Activated gamma-delta T cell treated with Interleukin-2 at 50 U/mL for 16 hours (primary cell): ENCODE measurements around the gene TPST2.
"Not testable (repeated sequence)": the region's sequence is repeated elsewhere in the genome, so short reads cannot be mapped to it uniquely, and the experiment has no call there.

Source experiments
- DNase-seq: peaks from one replicate; pipeline ENCODE4 v3.0.0-alpha.2; 2020

Gene TPST2

DNA sequence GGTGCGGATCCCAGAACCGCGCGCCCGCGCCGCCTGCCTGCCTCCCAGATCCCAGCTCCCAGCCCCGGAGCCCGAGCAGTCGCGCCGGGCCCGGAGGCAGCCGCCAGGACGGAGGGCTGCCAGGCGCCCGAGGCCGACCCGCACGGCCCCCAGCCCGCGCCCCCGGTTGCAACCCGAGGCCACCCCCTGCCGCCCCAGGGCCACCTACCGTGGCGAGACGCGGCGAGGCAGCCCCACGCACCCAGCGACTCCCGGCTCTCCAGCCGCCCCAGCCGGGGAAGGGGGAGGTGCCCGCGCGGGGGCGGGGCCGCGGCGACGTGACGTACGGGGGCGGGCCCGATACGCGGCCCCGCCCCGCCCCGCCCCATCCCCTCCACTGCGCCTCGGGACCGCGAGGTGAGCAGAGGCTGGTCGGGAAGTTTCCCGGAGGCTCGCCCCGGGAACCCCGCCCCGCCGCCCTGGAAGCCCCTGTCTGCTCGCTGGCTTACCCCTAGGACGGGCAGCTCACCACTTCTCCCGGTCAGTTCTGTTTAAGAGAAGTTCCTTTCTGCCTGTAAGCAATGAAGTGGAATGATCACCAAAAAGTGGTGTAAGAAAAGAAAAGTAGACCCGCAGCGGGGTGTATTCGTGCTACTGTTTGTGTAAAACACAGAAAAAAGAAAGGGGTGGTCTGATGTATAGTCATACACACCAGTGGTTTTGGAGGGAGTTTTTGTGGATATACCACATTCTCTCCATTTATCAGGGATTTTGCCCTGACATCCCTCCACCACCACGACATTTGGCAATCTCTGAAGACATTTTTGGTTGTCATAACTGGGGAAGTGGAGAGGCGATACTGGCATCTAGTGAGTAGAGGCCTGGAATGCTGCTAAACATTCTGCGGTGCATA is at the start of gene TPST2:
Gene TPST2, minus strand, starts transcription at position 288 of the 892 bp plus-strand sequence. CDS start 48,502 bp downstream, outside the sequence.
- DNase-seq, result peak; percentile 74

DNA sequence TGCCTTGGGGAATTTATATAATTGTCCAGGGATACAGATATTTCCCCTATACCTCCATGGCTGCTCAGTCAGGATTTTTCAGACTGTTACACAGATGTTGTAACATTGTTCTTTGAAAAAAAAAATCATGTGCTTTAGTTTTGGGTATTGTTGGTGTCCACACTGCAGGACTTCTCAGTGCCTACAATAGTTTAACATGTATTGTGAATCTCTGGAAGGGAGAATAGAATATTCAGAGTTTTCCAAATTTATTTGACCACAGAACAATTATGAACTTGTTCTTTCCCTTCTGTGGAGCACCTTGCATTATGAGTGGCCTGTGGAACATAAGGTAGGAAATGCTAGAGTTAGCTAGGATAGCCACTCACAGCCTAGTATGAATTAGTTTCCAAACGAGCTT is 46.4 kb upstream of the TPST2 start:
- no peak for DNase-seq

DNA sequence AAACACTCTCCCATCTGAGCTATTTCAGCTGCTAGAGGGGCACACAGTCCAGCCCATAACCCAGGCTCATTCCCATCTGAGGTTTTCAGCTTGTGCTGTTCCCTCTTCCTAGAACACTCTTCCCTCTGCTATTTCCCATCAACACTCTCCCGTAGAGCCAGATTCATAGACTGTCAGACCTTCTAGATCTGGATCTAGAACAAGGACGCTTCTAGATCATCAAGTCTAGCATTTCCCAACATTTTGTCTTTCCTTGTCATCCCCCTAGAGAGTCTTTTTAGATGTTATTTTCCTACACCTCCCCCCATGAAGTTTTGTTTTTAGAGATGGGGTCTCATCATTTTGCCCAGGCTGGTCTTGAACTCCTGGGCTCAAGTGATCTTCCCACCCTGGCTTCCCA is 45.2 kb upstream of the TPST2 start:
- DNase-seq, result no peak

DNA sequence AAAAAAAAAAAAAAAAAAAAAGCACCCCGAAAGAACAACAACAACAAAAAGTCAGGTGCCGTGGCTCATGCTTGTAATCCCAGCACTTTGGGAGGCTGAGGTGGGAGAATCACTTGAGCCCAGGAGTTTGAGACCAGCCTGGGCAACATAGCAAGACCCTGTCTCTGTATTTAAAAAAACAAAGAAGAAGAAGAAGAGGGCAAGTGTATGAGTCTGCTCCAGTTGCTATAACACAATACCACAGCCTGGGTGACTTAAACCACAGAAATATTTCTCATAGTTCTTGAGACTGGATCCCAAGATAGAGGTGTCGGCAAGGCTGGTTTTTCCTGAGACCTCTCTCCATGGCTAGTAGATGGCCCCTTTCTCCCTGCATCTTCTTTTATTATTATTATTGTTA is 44.3 kb upstream of the TPST2 start:
- no peak for DNase-seq

DNA sequence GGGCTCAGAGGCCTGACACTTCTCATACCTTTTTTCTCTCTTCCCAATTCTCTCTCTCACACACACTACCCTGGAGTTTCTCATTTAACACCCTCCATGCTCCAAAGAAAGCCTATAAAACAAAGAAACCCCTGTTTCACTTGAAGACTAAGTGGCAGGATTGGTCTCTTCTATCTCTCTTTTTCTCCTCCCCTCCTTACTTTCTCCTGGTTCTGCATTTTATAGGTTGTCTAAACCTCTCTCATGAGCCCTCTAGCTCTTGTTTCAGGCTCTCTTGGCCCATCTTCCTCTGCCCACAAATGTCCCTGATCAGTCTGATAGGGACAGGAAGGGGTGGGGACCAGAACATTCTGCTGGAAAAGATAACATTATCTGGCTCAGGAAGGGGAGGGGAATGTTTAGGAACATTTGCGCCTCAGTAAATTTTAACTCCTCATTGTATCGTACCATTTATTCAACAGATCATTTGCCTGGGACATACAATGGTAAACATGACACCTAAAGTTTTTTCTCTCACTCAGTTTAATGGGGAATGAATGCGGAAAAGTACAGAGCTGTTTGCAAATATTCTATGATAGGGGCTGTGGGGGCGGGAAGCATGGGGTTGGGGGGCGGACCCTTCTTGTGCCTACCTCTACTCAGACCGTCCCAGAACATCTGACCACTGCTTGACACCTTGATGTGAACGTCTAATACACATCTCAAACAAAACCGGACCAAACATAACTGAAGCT is 42.7 kb upstream of the TPST2 start:
- no peak for DNase-seq

DNA sequence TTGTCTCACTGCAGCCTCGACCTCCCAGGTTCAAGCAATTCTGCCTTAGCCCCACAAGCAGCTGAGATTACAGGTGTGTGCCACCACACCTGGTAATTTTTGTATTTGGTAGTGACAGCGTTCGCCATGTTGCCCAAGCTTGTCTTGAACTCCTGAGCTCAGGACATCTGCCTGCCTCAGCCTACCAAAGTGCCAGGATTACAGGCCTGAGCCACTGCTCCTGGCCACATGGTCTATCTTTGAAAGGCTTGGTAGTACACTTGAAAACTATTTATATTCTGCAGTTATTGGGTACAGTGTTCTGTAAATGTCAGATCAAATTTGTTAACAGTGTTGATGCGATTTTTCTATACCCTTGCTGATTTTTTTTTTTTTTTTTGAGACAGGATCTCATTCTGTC is 41.4 kb upstream of the TPST2 start:
- no peak for DNase-seq

- no peak for DNase-seq
These were observed 40.2 kb upstream of the TPST2 start for GRCh38 chr22:26629988-26630761.

- DNase-seq, result no peak
These were observed 34.9 kb upstream of the TPST2 start for GRCh38 chr22:26624803-26625202.

GRCh38 chr22:26623984-26624383 is 34.1 kb upstream of the TPST2 start:
- no peak for DNase-seq

- no peak for DNase-seq
These were observed 31.7 kb upstream of the TPST2 start, which contains the start of gene CRYBA4 for GRCh38 chr22:26621663-26622062. Gene CRYBA4 (plus strand): TSS chr22:26621963. CDS start chr22:26622597, 634 bp downstream.

DNA sequence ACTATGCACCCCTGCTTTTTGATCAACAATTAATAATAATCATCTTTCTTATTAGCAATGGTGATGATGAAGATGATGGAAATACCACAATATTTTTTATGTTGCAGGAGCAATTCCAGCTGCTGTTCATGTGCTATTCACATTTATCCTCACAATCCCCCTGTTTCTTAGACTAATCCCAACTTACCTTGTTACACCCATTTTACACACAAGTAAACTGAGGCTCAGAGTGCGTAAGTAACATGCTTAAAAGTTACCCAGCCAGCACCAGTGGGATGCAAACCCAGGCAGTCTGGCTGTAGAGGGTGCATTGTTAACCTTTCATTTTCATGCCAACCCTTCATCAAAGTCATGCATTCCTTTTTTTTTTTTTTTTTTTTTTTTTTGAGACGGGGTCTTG is 30.3 kb upstream of the TPST2 start:
- DNase-seq, result no peak

DNA sequence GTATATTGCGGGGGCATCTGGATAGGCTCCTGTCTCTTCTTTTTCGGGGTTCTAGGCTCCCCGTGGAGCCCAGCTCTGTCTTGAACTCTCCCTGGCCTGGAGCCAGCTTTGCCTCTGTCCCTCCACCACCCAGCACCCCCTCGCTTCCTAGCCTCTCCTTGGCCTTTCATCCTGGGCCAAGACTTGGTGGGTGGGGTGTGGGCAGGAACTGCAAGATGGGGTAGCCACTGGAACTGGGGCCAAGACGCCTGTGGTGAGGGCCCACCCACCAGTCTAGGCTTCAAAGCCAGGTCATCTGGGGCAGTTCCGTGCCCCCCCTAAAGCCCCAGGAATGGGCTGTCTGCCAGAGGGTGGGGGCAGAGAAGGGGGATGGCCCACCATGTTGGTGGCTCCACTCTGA is 29.6 kb upstream of the TPST2 start:
- DNase-seq, result no peak

- no peak for DNase-seq
These were observed 28.5 kb upstream of the TPST2 start for GRCh38 chr22:26618455-26618854.

DNA sequence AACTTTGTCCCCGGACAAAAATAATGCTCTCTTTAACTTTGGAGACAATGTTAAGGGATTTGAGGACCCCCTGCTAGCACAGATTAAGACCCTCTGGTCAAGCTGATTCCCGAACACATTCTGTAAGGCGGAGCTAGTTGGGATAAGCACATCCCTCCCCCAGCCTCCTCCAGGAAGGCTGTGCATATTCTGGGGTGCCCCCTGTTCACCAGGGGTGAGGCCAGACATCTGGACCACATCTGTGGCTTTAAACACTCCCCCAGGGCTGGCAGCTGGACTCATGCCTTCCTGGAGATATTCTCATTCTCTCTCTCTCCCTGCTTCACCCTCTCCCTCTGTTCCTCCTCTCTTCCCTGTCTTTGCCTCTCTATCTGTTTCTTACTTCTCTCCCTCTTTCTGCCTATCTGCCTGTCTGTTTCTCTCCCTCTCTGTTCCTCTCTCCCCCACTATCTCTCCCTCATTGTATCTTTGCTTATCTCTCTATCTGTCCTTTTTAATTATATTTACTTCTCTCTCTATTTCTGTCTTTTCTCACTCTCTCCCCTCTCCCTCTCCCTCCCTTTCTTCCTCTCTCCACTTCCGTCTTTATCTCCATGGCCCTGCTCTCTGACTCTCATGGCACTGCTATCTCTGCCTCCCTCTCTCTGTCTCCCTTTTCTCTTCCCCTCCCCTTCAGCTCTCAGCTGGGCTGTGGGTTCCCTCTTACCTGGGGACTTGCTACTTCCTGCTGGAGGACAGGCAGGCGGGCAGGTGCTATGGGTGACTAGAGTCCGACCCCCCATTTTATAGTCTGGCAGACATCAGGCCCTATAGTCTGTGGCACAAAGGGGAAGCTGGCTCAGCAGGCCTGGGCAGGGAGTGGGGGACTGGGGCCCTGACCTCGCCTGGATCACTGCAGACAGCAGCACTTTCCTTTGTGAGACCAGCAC is 27.6 kb upstream of the TPST2 start, which contains the start of gene CRYBB1:
Gene CRYBB1, minus strand, starts transcription at position 757 of the 929 bp plus-strand sequence. CDS start 1,708 bp downstream, outside the sequence.
- DNase-seq, result no peak

GRCh38 chr22:26616650-26617049 is 26.7 kb upstream of the TPST2 start:
- no peak for DNase-seq

DNA sequence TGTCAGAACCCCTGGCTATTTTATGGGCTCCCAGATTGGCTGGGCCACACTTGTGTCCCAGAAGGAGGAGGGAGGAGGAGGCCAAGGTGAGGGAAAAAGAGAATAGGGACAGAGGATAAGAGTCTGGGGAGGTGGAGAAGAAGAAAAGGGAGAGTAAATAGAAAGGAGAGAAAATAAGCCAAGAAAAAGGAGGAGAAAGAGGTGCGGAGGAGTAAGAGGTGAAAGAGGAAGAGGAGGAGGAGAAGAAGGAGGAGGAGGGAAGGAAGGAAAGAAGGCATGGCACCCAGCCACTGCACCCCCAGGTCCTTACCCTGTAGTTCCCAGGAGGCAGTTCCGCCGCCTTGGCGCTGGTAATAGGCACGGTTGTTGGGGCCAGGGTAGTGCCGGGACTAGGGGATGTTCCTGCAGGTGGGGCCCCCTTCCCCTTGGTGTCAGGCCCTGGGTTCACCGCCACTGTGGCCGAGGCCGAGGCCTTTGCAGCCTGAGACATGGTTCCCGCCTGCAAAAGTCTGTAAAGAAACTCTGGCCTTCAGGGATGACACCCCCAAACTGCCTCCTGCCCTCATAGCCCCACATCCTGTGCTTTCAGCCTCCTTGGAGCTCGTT is 26.0 kb upstream of the TPST2 start:
- no peak for DNase-seq

GRCh38 chr22:26615149-26615548 is 25.2 kb upstream of the TPST2 start:
- DNase-seq, result no peak

- DNase-seq, result no peak
These were observed 24.4 kb upstream of the TPST2 start for GRCh38 chr22:26614322-26614721.

DNA sequence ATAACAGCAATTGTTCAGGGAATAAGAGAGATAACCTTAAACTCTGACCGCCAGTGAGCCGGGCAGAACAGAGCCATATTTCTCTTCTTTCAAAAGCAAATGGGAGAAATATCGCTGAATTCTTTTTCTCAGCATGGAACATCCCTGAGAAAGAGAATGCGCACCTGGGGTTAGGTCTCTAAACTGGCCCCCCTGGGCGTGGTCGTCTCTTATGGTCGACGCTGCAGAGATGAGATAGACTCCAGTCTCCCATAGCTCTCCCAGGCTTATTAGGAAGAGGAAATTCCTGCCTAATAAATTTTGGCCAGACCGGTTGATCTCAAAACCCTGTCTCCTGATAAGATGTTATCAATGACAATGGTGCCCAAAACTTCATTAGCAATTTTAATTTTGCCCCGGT is 23.8 kb upstream of the TPST2 start:
- DNase-seq, result not testable (repeated sequence)

GRCh38 chr22:26612652-26613051 is 22.7 kb upstream of the TPST2 start:
- no peak for DNase-seq

GRCh38 chr22:26610996-26611395 is 21.1 kb upstream of the TPST2 start:
- no peak for DNase-seq
